Measurements from ENCODE around the gene TNS1. TPM values are rescaled to one million over a fixed set of nuclear protein-coding genes. Genes with fewer than 3 reads are reported as not detected.

TNS1 gene
- total RNA-seq, 1 donor from 2014 or later, result 0.24 TPM

GRCh38 chr2:217992061-217992460 is 10.7 kb downstream of the TNS1 start:
- DNase-seq (ENCODE audit: low spot score), result no peak
- Mint-ChIP-seq H3K27me3 (ENCODE audit: insufficient read depth, low read depth) (no peaks in the 10 kb centered on the region), H3K36me3 (no peaks in the 10 kb centered on the region), H3K27ac (no peak overlapping the region), H3K4me1 (peaks cover 31% of the 10 kb centered on the region), H3K9me3 (no peaks in the 10 kb centered on the region), H3K4me3 (no peak overlapping the region)
- H4K20me1 ChIP-seq (ENCODE audit: low read depth), result no peaks in the 10 kb centered on the region
- TF ChIP-seq EZH2phosphoT487 (IDR thresholded peaks at IDR 0.05) (no peak), EZH2 (IDR thresholded peaks at IDR 0.05) (no peak)
- TF ChIP-seq, protein P1, sequence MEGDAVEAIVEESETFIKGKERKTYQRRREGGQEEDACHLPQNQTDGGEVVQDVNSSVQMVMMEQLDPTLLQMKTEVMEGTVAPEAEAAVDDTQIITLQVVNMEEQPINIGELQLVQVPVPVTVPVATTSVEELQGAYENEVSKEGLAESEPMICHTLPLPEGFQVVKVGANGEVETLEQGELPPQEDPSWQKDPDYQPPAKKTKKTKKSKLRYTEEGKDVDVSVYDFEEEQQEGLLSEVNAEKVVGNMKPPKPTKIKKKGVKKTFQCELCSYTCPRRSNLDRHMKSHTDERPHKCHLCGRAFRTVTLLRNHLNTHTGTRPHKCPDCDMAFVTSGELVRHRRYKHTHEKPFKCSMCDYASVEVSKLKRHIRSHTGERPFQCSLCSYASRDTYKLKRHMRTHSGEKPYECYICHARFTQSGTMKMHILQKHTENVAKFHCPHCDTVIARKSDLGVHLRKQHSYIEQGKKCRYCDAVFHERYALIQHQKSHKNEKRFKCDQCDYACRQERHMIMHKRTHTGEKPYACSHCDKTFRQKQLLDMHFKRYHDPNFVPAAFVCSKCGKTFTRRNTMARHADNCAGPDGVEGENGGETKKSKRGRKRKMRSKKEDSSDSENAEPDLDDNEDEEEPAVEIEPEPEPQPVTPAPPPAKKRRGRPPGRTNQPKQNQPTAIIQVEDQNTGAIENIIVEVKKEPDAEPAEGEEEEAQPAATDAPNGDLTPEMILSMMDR (IDR thresholded peaks at IDR 0.05), result no peak
- H2AFZ ChIP-seq (replicated peaks), result no peak overlapping the region
- peaks cover 19% of the 10 kb centered on the region for H3K27me3 ChIP-seq
- no peaks in the 10 kb centered on the region for H3K9me3 ChIP-seq (ENCODE audit: low read depth)
- no peaks in the 10 kb centered on the region for H3K79me2 ChIP-seq (ENCODE audit: low read depth)
- H3K4me1 ChIP-seq, result no peaks in the 10 kb centered on the region
- no peaks in the 10 kb centered on the region for H3F3A ChIP-seq (ENCODE audit: low read depth)
- no peak overlapping the region for H3K9ac ChIP-seq
- H3K4me3 ChIP-seq, result no peak overlapping the region
- H3K36me3 ChIP-seq, result no peaks in the 10 kb centered on the region
- no peak overlapping the region for H3K27ac ChIP-seq
- H3K4me2 ChIP-seq, result no peak overlapping the region

- TF ChIP-seq, protein P1 (IDR thresholded peaks at IDR 0.05), result no peak
- no peak for TF ChIP-seq EZH2 (IDR thresholded peaks at IDR 0.05)
- no peak for TF ChIP-seq EZH2phosphoT487 (IDR thresholded peaks at IDR 0.05)
- Mint-ChIP-seq H3K4me3 (no peak overlapping the region), H3K9me3 (no peaks in the 10 kb centered on the region), H3K36me3 (no peaks in the 10 kb centered on the region), H3K4me1 (peaks cover 26% of the 10 kb centered on the region), H3K27ac (no peak overlapping the region), H3K27me3 (ENCODE audit: insufficient read depth, low read depth) (no peaks in the 10 kb centered on the region)
- Histone ChIP-seq H3K79me2 (ENCODE audit: low read depth) (no peaks in the 10 kb centered on the region), H4K20me1 (ENCODE audit: low read depth) (no peaks in the 10 kb centered on the region), H3K27me3 (peaks cover 19% of the 10 kb centered on the region), H3K36me3 (no peaks in the 10 kb centered on the region), H3K27ac (no peak overlapping the region), H3K4me3 (no peak overlapping the region), H3K4me1 (no peaks in the 10 kb centered on the region), H3K9ac (no peak overlapping the region), H3K9me3 (ENCODE audit: low read depth) (no peaks in the 10 kb centered on the region), H3F3A (ENCODE audit: low read depth) (no peaks in the 10 kb centered on the region), H3K4me2 (no peak overlapping the region), H2AFZ (replicated peaks) (no peak overlapping the region)
- no peak for DNase-seq (ENCODE audit: low spot score)
Measured at GRCh38 chr2:217990791-217991465, 11.9 kb downstream of the TNS1 start.

- H3K27ac Mint-ChIP-seq, result no peak overlapping the region
- H2AFZ ChIP-seq (replicated peaks), result no peak overlapping the region
- H3F3A ChIP-seq (ENCODE audit: low read depth), result no peaks in the 10 kb centered on the region
- no peaks in the 10 kb centered on the region for H3K79me2 ChIP-seq (ENCODE audit: low read depth)
- no peak overlapping the region for H3K4me3 ChIP-seq
- no peak overlapping the region for H3K4me2 ChIP-seq
- DNase-seq (ENCODE audit: low spot score), result no peak
- H4K20me1 ChIP-seq (ENCODE audit: low read depth), result no peaks in the 10 kb centered on the region
- no peaks in the 10 kb centered on the region for H3K4me1 ChIP-seq
- no peaks in the 10 kb centered on the region for H3K9me3 ChIP-seq (ENCODE audit: low read depth)
- no peaks in the 10 kb centered on the region for H3K9me3 Mint-ChIP-seq
- no peak overlapping the region for H3K27ac ChIP-seq
- peaks cover 19% of the 10 kb centered on the region for H3K27me3 ChIP-seq
- TF ChIP-seq, protein P1 (IDR thresholded peaks at IDR 0.05), result no peak
- no peak for TF ChIP-seq EZH2phosphoT487 (IDR thresholded peaks at IDR 0.05)
- H3K36me3 Mint-ChIP-seq, result no peaks in the 10 kb centered on the region
- no peaks in the 10 kb centered on the region for H3K27me3 Mint-ChIP-seq (ENCODE audit: insufficient read depth, low read depth)
- H3K4me1 Mint-ChIP-seq, result peaks cover 24% of the 10 kb centered on the region
- no peak overlapping the region for H3K9ac ChIP-seq
- H3K36me3 ChIP-seq, result no peaks in the 10 kb centered on the region
- H3K4me3 Mint-ChIP-seq, result no peak overlapping the region
Measured at GRCh38 chr2:217990389-217990788, 12.4 kb downstream of the TNS1 start.
